C4-2B (cell line): ENCODE measurements around the gene MLX.

ENCODE experiments used
- CTCF ChIP-seq: fragments of 450-650 bp; conservative IDR thresholded peaks from 2 replicates; pipeline ENCODE4 v1.5.1; 2017; ENCODE audit warnings: mild to moderate bottlenecking
- ZFX ChIP-seq: fragments of 450-650 bp; IDR thresholded peaks from 2 replicates; pipeline ENCODE4 v1.6.1; 2017

DNA sequence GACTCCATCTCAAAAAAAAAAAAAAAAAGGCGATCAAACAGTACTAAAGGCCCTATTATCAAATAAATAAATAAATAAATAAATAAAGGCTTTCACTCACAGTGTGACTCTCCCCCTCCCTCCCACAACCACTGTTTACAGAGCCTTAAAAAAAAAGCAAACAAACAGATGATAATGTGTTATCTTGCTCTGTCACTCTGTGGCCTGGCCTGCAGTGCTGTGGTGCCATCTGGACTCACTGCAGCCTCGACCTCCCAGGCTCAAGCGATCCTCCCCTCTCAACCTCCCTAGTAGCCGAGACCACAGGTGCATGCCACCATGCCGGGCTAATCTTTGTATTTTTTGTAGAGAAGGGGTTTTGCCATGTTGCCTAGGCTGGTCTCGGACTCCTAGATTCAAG is 39.0 kb upstream of the MLX start:
- TF ChIP-seq CTCF (no peak), ZFX (no peak)
